Progenitor cell of endocrine pancreas (in vitro differentiated cells): ENCODE measurements around the gene PRKN. TPM values are rescaled to one million over a fixed set of nuclear protein-coding genes. Genes with fewer than 3 reads are reported as not detected.

Experiments
- DNase-seq: peaks from one replicate; pipeline ENCODE4 v3.0.0; 2021; ENCODE audit warnings: low spot score; ENCODE audit not compliant: unreplicated experiment
- H3K27ac Mint-ChIP-seq: 2 replicates; pipeline ENCODE4 v1.8.0; 2021; ENCODE audit warnings: mild to moderate bottlenecking, moderate library complexity, mixed read lengths
- H3K27me3 Mint-ChIP-seq: 2 replicates; pipeline ENCODE4 v1.8.0; 2021; ENCODE audit warnings: mixed read lengths
- H3K36me3 Mint-ChIP-seq: 2 replicates; pipeline ENCODE4 v1.8.0; 2022; ENCODE audit warnings: mixed read lengths; ENCODE audit not compliant: insufficient read depth
- H3K4me1 Mint-ChIP-seq: 2 replicates; pipeline ENCODE4 v1.8.0; 2021; ENCODE audit warnings: low read depth, mixed read lengths
- H3K4me3 Mint-ChIP-seq: 2 replicates; pipeline ENCODE4 v1.8.0; 2021; ENCODE audit warnings: low read depth, mild to moderate bottlenecking, moderate library complexity, mixed read lengths
- H3K9me3 Mint-ChIP-seq: 2 replicates; pipeline ENCODE4 v1.8.0; 2021; ENCODE audit warnings: low read depth, mixed read lengths
- CTCF ChIP-seq: fragments of 200-600 bp; sonication (generic); IDR thresholded peaks from one replicate; pipeline ENCODE4 v1.5.0; 2021; ENCODE audit warnings: antibody characterized with exemption, mild to moderate bottlenecking; ENCODE audit not compliant: unreplicated experiment
- total RNA-seq: library from RNA; stranded (reverse); gene quantifications from 2 replicates; pipeline ENCODE4 v1.2.1, GENCODE V29; 2021

PRKN gene
- total RNA-seq, 1 donor from 2014 or later: 4.6 TPM

- Mint-ChIP-seq H3K9me3 (no peaks in the 10 kb centered on the region), H3K36me3 (no peaks in the 10 kb centered on the region), H3K4me1 (peaks cover 9% of the 10 kb centered on the region), H3K4me3 (no peak overlapping the region), H3K27ac (no peak overlapping the region), H3K27me3 (peaks cover 8% of the 10 kb centered on the region)
- no peak for DNase-seq
- no peak for TF ChIP-seq CTCF
Measured at GRCh38 chr6:162245830-162246420, 481.6 kb downstream of the PRKN start.

GRCh38 chr6:162244031-162244430 lies 483.5 kb downstream of the PRKN start:
- Mint-ChIP-seq H3K27me3 (peaks cover 8% of the 10 kb centered on the region), H3K9me3 (no peaks in the 10 kb centered on the region), H3K4me3 (no peak overlapping the region), H3K4me1 (peaks cover 4% of the 10 kb centered on the region), H3K36me3 (no peaks in the 10 kb centered on the region), H3K27ac (no peak overlapping the region)
- no peak for TF ChIP-seq CTCF
- DNase-seq: no peak

GRCh38 chr6:162242915-162243314 lies 484.7 kb downstream of the PRKN start:
- no peaks in the 10 kb centered on the region for H3K9me3 Mint-ChIP-seq
- no peak overlapping the region for H3K27ac Mint-ChIP-seq
- H3K27me3 Mint-ChIP-seq: peaks cover 5% of the 10 kb centered on the region
- H3K4me1 Mint-ChIP-seq: peaks cover 4% of the 10 kb centered on the region
- DNase-seq: no peak
- no peak overlapping the region for H3K4me3 Mint-ChIP-seq
- no peaks in the 10 kb centered on the region for H3K36me3 Mint-ChIP-seq
- TF ChIP-seq CTCF: no peak

- Mint-ChIP-seq H3K27ac (no peak overlapping the region), H3K9me3 (no peaks in the 10 kb centered on the region), H3K27me3 (no peaks in the 10 kb centered on the region), H3K4me1 (peaks cover 6% of the 10 kb centered on the region), H3K4me3 (no peak overlapping the region), H3K36me3 (no peaks in the 10 kb centered on the region)
- DNase-seq: no peak
- TF ChIP-seq CTCF: no peak
Measured at GRCh38 chr6:162239330-162239729, 488.2 kb downstream of the PRKN start.

GRCh38 chr6:162238675-162239074 lies 488.9 kb downstream of the PRKN start:
- TF ChIP-seq CTCF: no peak
- Mint-ChIP-seq H3K9me3 (no peaks in the 10 kb centered on the region), H3K27ac (no peak overlapping the region)

More at GRCh38 chr6:162238675-162239074, 488.9 kb downstream of the PRKN start:
- Mint-ChIP-seq H3K36me3 (no peaks in the 10 kb centered on the region), H3K4me1 (peaks cover 6% of the 10 kb centered on the region), H3K27me3 (no peaks in the 10 kb centered on the region), H3K4me3 (no peak overlapping the region)
- no peak for DNase-seq
